ENCODE data around the gene FRAT1. TPM values are rescaled to one million over a fixed set of nuclear protein-coding genes. Genes with fewer than 3 reads are reported as not detected.

FRAT1 gene
- total and polyA plus RNA-seq, 2 of the 13 experiments (the other 11 are each of a cell fraction or from before 2014, with no cell fraction given): 1.7 to 2.3 TPM

GRCh38 chr10:97318772-97319651, at the start of gene FRAT1 (continued):
- TF ChIP-seq, protein P1, sequence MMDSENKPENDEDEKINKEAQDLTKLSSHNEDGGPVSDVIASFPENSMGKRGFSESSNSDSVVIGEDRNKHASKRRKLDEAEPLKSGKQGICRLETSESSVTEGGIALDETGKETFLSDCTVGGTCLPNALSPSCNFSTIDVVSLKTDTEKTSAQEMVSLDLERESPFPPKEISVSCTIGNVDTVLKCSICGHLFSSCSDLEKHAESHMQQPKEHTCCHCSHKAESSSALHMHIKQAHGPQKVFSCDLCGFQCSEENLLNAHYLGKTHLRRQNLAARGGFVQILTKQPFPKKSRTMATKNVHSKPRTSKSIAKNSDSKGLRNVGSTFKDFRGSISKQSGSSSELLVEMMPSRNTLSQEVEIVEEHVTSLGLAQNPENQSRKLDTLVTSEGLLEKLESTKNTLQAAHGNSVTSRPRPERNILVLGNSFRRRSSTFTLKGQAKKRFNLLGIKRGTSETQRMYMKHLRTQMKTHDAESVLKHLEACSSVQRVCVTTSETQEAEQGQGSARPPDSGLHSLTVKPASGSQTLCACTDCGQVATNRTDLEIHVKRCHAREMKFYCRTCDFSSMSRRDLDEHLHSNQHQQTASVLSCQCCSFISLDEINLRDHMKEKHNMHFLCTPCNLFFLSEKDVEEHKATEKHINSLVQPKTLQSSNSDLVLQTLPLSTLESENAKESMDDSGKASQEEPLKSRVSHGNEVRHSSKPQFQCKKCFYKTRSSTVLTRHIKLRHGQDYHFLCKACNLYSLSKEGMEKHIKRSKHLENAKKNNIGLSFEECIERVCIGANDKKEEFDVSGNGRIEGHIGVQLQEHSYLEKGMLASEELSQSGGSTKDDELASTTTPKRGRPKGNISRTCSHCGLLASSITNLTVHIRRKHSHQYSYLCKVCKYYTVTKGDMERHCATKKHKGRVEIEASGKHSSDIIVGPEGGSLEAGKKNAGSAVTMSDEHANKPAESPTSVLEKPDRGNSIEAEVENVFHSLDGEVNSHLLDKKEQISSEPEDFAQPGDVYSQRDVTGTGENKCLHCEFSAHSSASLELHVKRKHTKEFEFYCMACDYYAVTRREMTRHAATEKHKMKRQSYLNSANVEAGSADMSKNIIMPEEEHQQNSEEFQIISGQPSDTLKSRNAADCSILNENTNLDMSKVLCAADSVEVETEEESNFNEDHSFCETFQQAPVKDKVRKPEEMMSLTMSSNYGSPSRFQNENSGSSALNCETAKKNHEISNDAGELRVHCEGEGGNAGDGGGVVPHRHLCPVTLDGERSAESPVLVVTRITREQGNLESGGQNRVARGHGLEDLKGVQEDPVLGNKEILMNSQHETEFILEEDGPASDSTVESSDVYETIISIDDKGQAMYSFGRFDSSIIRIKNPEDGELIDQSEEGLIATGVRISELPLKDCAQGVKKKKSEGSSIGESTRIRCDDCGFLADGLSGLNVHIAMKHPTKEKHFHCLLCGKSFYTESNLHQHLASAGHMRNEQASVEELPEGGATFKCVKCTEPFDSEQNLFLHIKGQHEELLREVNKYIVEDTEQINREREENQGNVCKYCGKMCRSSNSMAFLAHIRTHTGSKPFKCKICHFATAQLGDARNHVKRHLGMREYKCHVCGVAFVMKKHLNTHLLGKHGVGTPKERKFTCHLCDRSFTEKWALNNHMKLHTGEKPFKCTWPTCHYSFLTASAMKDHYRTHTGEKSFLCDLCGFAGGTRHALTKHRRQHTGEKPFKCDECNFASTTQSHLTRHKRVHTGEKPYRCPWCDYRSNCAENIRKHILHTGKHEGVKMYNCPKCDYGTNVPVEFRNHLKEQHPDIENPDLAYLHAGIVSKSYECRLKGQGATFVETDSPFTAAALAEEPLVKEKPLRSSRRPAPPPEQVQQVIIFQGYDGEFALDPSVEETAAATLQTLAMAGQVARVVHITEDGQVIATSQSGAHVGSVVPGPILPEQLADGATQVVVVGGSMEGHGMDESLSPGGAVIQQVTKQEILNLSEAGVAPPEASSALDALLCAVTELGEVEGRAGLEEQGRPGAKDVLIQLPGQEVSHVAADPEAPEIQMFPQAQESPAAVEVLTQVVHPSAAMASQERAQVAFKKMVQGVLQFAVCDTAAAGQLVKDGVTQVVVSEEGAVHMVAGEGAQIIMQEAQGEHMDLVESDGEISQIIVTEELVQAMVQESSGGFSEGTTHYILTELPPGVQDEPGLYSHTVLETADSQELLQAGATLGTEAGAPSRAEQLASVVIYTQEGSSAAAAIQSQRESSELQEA (CRISPR knock-in tag; IDR thresholded peaks at IDR 0.05; ENCODE audit: not compliant biosample characterization): no peak
- 0 out of 2 replicates have a peak, but pooled peaks have one; percentile 66 for TF ChIP-seq ZNF713 (CRISPR knock-in tag; IDR thresholded peaks at IDR 0.05)
- TF ChIP-seq SOX13 (IDR thresholded peaks at IDR 0.05): 0 out of 2 replicates have a peak, but pooled peaks have one; percentile 13
- peak in 1 of 2 experiments; percentile 48; a peak in 1 of 4 replicates for TF ChIP-seq SOX13 (CRISPR knock-in tag; conservative IDR thresholded peaks at IDR 0.05 in 1 of 2, IDR thresholded peaks at IDR 0.05 in 1 of 2)
- no peak for TF ChIP-seq E2F1 (CRISPR knock-in tag; IDR thresholded peaks at IDR 0.05)
- peak; percentile 4; the same call in 1 of the 2 replicates for TF ChIP-seq PATZ1 (CRISPR knock-in tag; IDR thresholded peaks at IDR 0.05)
- TF ChIP-seq CBX2 (IDR thresholded peaks at IDR 0.05; ENCODE audit: low read depth, low read length): no peak
- no peak for TF ChIP-seq CBX2 (CRISPR knock-in tag; IDR thresholded peaks at IDR 0.05; ENCODE audit: low read depth)
- peak; percentile 60; the same call in 1 of the 2 replicates for TF ChIP-seq ZNF333 (CRISPR knock-in tag; IDR thresholded peaks at IDR 0.05; ENCODE audit: borderline replicate concordance)

Data from HepG2 (cell line).